GM12865 (cell line): ENCODE data around the gene PCDHA11.
"Not testable (repeated sequence)": the region's sequence is repeated elsewhere in the genome, so short reads cannot be mapped to it uniquely, and the experiment has no call there.

Source experiments
- DNase-seq: peaks from one replicate; pipeline ENCODE4 v3.0.0; 2010; ENCODE audit warnings: low read depth
- H3K4me3 ChIP-seq: 2 replicates; pipeline ENCODE4 v1.5.1; 2011; ENCODE audit warnings: mild to moderate bottlenecking, low read depth, low read length, control low read depth
- TF ChIP-seq, protein P1 (sequence below): IDR thresholded peaks from 2 replicates; pipeline ENCODE4 v1.5.1; 2011; ENCODE audit warnings: low read length, control low read depth, low read depth, inconsistent platforms; ENCODE audit not compliant: insufficient read depth; ENCODE audit errors: missing control alignments

PCDHA11 gene, protein sequence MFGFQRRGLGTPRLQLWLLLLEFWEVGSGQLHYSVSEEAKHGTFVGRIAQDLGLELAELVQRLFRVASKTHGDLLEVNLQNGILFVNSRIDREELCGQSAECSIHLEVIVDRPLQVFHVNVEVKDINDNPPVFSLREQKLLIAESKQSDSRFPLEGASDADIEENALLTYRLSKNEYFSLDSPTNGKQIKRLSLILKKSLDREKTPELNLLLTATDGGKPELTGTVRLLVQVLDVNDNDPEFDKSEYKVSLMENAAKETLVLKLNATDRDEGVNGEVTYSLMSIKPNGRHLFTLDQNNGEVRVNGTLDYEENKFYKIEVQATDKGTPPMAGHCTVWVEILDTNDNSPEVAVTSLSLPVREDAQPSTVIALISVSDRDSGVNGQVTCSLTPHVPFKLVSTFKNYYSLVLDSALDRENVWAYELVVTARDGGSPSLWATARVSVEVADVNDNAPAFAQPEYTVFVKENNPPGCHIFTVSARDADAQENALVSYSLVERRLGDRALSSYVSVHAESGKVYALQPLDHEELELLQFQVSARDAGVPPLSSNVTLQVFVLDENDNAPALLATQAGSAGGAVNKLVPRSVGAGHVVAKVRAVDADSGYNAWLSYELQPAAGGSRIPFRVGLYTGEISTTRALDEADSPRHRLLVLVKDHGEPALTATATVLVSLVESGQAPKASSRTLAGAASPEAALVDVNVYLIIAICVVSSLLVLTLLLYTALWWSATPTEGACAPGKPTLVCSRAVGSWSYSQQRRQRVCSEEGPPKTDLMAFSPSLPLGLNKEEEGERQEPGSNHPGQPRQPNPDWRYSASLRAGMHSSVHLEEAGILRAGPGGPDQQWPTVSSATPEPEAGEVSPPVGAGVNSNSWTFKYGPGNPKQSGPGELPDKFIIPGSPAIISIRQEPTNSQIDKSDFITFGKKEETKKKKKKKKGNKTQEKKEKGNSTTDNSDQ

DNA sequence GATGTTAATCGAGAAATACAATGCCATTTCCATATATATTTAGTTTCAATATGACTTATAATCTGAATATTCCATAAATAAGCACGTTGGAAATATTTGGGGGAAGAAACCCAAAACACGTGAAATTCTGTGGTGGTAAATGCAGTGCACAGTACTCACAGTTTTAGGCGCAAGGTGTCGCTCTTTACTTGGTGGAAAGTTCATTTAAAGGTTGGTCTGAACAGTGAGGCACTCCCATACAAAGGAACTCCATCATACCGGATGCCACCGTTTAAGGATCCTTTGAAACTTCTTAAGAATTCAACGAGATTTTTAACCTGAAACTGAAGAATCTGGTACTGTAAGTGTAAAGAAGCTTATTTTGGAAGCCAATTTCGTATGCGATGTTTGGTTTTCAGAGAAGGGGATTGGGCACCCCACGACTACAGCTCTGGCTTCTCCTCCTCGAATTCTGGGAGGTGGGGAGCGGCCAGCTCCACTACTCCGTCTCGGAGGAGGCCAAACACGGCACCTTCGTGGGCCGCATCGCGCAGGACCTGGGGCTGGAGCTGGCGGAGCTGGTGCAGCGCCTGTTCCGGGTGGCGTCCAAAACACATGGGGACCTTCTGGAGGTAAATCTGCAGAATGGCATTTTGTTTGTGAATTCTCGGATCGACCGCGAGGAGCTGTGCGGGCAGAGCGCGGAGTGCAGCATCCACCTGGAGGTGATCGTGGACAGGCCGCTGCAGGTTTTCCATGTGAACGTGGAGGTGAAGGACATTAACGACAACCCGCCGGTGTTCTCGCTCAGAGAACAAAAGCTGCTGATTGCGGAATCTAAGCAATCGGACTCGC is at the start of gene PCDHA11:
Gene PCDHA11 (plus strand): TSS at position 237 of the 834 bp plus-strand sequence. CDS start 147 bp downstream, at position 384.
- H3K4me3 ChIP-seq: no peak within 1 kb of the TSS
- DNase-seq: no peak
- TF ChIP-seq, protein P1, sequence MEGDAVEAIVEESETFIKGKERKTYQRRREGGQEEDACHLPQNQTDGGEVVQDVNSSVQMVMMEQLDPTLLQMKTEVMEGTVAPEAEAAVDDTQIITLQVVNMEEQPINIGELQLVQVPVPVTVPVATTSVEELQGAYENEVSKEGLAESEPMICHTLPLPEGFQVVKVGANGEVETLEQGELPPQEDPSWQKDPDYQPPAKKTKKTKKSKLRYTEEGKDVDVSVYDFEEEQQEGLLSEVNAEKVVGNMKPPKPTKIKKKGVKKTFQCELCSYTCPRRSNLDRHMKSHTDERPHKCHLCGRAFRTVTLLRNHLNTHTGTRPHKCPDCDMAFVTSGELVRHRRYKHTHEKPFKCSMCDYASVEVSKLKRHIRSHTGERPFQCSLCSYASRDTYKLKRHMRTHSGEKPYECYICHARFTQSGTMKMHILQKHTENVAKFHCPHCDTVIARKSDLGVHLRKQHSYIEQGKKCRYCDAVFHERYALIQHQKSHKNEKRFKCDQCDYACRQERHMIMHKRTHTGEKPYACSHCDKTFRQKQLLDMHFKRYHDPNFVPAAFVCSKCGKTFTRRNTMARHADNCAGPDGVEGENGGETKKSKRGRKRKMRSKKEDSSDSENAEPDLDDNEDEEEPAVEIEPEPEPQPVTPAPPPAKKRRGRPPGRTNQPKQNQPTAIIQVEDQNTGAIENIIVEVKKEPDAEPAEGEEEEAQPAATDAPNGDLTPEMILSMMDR: no peak

DNA sequence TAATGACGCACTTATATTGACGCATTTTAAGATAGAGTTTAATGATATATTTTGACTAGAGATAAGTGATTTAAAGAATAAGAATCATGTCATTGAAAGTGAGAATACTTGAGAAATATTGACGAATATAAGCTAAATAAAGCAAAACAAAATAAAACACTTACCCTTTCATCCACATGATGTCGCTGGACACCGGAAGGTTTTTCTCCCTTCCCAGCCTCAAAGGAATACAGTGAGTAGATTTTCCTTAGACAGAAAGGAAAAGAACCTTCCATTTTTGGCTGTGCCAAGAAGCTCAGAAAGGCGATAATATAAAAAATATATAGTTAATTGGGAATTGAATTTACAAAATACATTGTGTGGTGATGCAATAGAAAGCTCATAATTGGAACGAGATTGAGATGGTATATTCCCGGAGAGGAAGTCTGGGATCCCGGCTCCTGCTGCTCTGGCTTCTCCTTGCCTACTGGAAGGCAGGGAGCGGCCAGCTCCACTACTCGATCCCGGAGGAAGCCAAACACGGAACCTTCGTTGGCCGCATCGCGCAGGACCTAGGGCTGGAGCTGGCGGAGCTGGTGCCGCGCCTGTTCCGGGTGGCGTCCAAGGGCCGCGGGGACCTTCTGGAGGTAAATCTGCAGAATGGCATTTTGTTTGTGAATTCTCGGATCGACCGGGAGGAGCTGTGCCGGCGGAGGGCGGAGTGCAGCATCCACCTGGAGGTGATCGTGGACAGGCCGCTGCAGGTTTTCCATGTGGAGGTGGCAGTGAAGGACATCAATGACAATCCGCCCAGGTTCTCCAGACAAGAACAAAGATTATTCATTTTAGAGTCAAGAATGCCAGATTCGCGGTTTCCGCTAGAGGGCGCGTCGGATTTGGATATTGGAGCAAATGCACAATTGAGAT is 47.1 kb upstream of the PCDHA11 start, which contains the start of gene PCDHA5:
Gene PCDHA5 (plus strand): TSS at position 239 of the 906 bp plus-strand sequence.
- peak; percentile 10 for DNase-seq
- no peak within 1 kb of the TSS for H3K4me3 ChIP-seq
- TF ChIP-seq, protein P1: peak; percentile 37

DNA sequence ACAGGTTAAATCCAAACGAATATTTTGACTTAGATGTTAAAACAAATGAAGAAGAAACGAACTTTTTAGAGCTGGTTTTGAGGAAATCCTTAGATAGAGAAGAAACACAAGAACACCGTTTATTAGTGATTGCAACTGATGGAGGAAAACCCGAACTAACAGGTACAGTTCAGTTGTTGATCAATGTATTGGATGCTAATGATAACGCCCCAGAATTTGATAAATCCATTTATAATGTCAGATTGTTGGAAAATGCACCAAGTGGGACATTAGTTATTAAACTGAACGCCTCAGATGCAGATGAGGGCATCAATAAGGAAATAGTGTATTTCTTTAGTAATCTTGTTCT is 46.5 kb upstream of the PCDHA11 start:
- no peak for DNase-seq
- TF ChIP-seq, protein P1: no peak
- no peak overlapping the region for H3K4me3 ChIP-seq

DNA sequence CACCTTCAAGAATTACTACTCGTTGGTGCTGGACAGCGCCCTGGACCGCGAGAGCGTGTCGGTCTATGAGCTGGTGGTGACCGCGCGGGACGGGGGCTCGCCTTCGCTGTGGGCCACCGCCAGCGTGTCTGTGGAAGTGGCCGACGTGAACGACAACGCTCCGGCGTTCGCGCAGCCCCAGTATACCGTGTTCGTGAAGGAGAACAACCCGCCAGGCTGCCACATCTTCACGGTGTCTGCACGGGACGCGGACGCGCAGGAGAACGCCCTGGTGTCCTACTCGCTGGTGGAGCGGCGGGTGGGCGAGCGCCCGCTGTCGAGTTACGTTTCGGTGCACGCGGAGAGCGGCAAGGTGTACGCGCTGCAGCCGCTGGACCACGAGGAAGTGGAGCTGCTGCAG is 45.8 kb upstream of the PCDHA11 start:
- not testable (repeated sequence) for H3K4me3 ChIP-seq, DNase-seq

DNA sequence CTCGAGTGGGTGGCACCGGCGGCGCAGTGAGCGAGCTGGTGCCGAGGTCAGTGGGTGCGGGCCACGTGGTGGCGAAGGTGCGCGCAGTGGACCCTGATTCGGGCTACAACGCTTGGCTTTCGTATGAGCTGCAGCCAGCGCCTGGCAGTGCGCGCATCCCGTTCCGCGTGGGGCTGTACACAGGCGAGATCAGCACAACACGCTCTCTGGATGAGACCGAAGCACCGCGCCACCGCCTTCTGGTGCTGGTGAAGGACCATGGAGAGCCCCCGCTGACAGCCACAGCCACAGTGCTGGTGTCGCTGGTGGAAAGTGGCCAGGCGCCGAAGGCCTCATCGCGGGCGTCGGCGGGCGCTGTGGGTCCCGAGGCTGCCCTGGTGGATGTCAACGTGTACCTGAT is 45.3 kb upstream of the PCDHA11 start:
- no peak for DNase-seq
- TF ChIP-seq, protein P1: no peak
- no peak overlapping the region for H3K4me3 ChIP-seq

DNA sequence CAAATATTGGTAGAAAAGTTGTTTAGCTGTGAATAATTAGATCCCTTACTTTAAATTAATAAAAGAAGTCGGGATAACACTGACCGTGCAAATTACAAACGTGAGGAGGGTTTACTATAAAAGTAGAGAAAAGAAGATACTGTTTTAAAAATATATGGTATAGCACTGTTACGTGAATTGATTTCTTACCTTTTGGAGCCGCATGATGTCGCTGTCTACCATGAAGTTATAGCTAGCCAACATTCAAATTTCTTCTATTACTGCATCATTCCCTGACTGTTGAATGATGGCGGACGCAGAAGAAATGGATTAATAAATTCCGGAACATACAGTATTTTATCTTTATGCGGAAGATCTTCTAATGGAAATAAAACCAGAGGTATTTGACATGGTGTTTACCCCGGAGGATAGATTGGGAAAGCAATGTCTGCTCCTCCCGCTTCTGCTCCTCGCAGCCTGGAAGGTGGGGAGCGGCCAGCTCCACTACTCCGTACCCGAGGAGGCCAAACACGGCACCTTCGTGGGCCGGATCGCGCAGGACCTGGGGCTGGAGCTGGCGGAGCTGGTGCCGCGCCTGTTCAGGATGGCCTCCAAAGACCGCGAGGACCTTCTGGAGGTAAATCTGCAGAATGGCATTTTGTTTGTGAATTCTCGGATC is 40.9 kb upstream of the PCDHA11 start, which contains the start of gene PCDHA6:
Gene PCDHA6 (plus strand): TSS at position 257 of the 658 bp plus-strand sequence. CDS start 132 bp downstream, at position 389.
- H3K4me3 ChIP-seq: no peak within 1 kb of the TSS
- DNase-seq: no peak
- TF ChIP-seq, protein P1: no peak
